Erythroblast (primary cell): ENCODE measurements around the gene CD22.

Experiments
- GATA1 ChIP-seq: IDR thresholded peaks from 2 replicates; pipeline ENCODE4 v1.6.1; 2011; ENCODE audit warnings: low read depth, mild to moderate bottlenecking, control low read depth, low read length, moderate library complexity
- POLR2A ChIP-seq: IDR thresholded peaks from 2 replicates; pipeline ENCODE4 v1.6.1; 2011; ENCODE audit warnings: mild to moderate bottlenecking, low read length

GRCh38 chr19:35351411-35352176, 22.6 kb downstream of the CD22 start:
- TF ChIP-seq POLR2A (no peak), GATA1 (no peak)
